Skeletal muscle satellite cell (primary cell): ENCODE measurements around the gene IGDCC3.

Source experiments
- H3K27me3 ChIP-seq: 2 replicates; pipeline ENCODE4 v1.7.0; 2013; ENCODE audit warnings: low read length; ENCODE audit not compliant: control insufficient read depth, insufficient read depth
- H3K36me3 ChIP-seq: 2 replicates; pipeline ENCODE4 v1.7.0; 2013; ENCODE audit warnings: mild to moderate bottlenecking, control low read depth, low read length; ENCODE audit not compliant: insufficient read depth
- H3K4me1 ChIP-seq: 2 replicates; pipeline ENCODE4 v1.7.0; 2013; ENCODE audit warnings: low read length; ENCODE audit not compliant: control insufficient read depth, insufficient read depth
- H3K4me2 ChIP-seq: 2 replicates; pipeline ENCODE4 v1.7.0; 2013; ENCODE audit warnings: mild to moderate bottlenecking, low read length
- H3K4me3 ChIP-seq: 2 replicates; pipeline ENCODE4 v1.7.0; 2013; ENCODE audit warnings: low read length
- H3K9ac ChIP-seq: 2 replicates; pipeline ENCODE4 v1.7.0; 2013; ENCODE audit warnings: mild to moderate bottlenecking, low read depth, low read length, moderate library complexity
- H3K9me3 ChIP-seq: replicated peaks from 2 replicates; pipeline ENCODE4 v1.7.0; 2013; ENCODE audit warnings: mild to moderate bottlenecking, control low read depth, low read length
- small RNA-seq: library from RNA; depleted of rRNA; stranded (forward); fragments of <200 nt; gene quantifications from one replicate; pipeline ENCODE3, GENCODE V24; 2012

IGDCC3 gene

GRCh38 chr15:65287520-65287855, 90.3 kb downstream of the IGDCC3 start:
- Histone ChIP-seq H3K36me3 (no peaks in the 10 kb centered on the region), H3K27me3 (peaks cover 6% of the 10 kb centered on the region), H3K4me1 (peaks cover 12% of the 10 kb centered on the region), H3K4me3 (peak overlapping the region; percentile 81), H3K4me2 (no peak overlapping the region), H3K9ac (no peak overlapping the region), H3K9me3 (no peaks in the 10 kb centered on the region)

- peaks cover 6% of the 10 kb centered on the region for H3K27me3 ChIP-seq
- no peaks in the 10 kb centered on the region for H3K9me3 ChIP-seq
- H3K9ac ChIP-seq, result peak within 1 kb of the TSS; percentile 77
Measured at GRCh38 chr15:65286704-65287519, 90.9 kb downstream of the IGDCC3 start, which contains the start of gene PARP16. Gene PARP16 (minus strand): TSS chr15:65286883. CDS start chr15:65286426, 457 bp downstream.

GRCh38 chr15:65286069-65286703, 91.6 kb downstream of the IGDCC3 start:
- Histone ChIP-seq H3K9ac (peak overlapping the region; percentile 77), H3K36me3 (no peaks in the 10 kb centered on the region), H3K4me2 (peak overlapping the region; percentile 98), H3K9me3 (no peaks in the 10 kb centered on the region), H3K4me1 (peaks cover 12% of the 10 kb centered on the region), H3K4me3 (peak overlapping the region; percentile 81), H3K27me3 (peaks cover 6% of the 10 kb centered on the region)

More at GRCh38 chr15:65286704-65287519, 90.9 kb downstream of the IGDCC3 start, which contains the start of gene PARP16:
- Histone ChIP-seq H3K4me3 (peak within 1 kb of the TSS; percentile 81), H3K4me2 (peak within 1 kb of the TSS; percentile 98), H3K4me1 (peaks cover 12% of the 10 kb centered on the region), H3K36me3 (no peaks in the 10 kb centered on the region)

GRCh38 chr15:65285291-65286068, 92.3 kb downstream of the IGDCC3 start:
- Histone ChIP-seq H3K4me1 (peaks cover 12% of the 10 kb centered on the region), H3K36me3 (no peaks in the 10 kb centered on the region), H3K27me3 (peaks cover 5% of the 10 kb centered on the region), H3K4me2 (peak overlapping the region; percentile 98), H3K9me3 (no peaks in the 10 kb centered on the region), H3K9ac (peak overlapping the region; percentile 77), H3K4me3 (peak overlapping the region; percentile 81)

- Histone ChIP-seq H3K9ac (no peak overlapping the region), H3K36me3 (no peaks in the 10 kb centered on the region), H3K4me2 (no peak overlapping the region), H3K9me3 (no peaks in the 10 kb centered on the region), H3K27me3 (no peaks in the 10 kb centered on the region), H3K4me3 (no peak overlapping the region), H3K4me1 (no peaks in the 10 kb centered on the region)
Measured at GRCh38 chr15:65278480-65278879, 99.3 kb downstream of the IGDCC3 start.

Small RNA genes lying within 50 kb of the gene (small RNA-seq; reads per million reads assigned to genes)
- gene RNU5A-1 (438 reads per million, percentile 98 among the genes with 10 or more reads in this experiment), gene RNU5B-1 (684 reads per million, percentile 99 among the genes with 10 or more reads in this experiment), gene SNORA24B (25.2 reads per million, percentile 94 among the genes with 10 or more reads in this experiment)
